ENCODE measurements around the gene SAP30BP. TPM values are rescaled to one million over a fixed set of nuclear protein-coding genes. Genes with fewer than 3 reads are reported as not detected.

The SAP30BP gene
- 10 to 100 TPM; 28.5 to 44.6 TPM for total RNA-seq

DNA sequence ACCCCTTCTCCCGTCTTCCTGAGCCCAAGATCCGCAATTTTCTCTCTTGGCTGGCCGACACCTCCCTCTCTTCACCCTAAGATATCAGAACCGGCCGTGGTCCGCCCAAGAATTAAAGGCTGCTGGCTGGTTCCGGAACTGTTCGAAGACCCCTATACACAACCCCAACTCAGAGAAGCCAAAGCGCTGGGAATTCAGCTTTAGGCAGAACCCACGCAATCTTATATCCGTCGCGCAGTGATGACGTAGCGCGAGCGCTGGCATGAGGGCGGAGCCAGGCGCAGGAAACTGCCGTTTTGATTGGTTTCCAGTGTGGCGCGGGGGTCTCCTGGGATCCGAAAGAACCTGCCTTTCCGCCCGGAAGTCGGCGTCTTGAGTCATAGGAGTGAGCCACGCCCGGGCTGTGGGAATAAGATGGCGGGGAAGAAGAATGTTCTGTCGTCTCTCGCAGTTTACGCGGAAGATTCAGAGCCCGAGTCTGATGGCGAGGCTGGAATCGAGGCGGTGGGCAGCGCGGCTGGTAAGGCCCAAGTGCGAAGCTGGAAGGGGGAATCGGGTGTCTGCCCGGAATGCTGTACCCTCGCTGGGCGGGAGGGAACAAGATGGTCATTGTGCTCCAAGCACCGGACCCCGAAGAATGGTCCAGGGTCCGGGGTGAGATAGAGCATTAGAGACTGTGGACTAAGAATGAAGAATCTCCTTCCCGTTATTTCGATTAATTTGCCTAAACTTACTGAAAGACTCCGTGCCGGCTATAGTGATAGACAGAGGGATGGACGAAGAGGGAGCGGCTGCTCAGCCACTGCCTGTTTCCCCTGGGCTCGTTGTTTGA lies at the start of gene SAP30BP, which contains the start of gene RECQL5:
TSS of gene SAP30BP (plus strand) at position 380 of the 832 bp plus-strand sequence. CDS start at position 415, 35 bp downstream.
TSS of gene RECQL5 (minus strand) at position 196 of the 832 bp plus-strand sequence. CDS start 597 bp downstream, outside the sequence.
- Histone ChIP-seq H3K4me3 (peak within 1 kb of the TSS; percentile 91 to 97), H3K9me3 (no peaks in the 10 kb centered on the region), H3K4me1 (peaks cover 0 to 29% of the 10 kb centered on the region in 2 donors), H3K27ac (peak within 1 kb of the TSS; percentile 82 to 87), H3K36me3 (peaks cover 41% of the 10 kb centered on the region), H3K27me3 (no peaks in the 10 kb centered on the region)
- DNase-seq (ENCODE audit: low spot score), result peak; percentile 99
- TF ChIP-seq CTCF (IDR thresholded peaks at IDR 0.05), result no peak

DNA sequence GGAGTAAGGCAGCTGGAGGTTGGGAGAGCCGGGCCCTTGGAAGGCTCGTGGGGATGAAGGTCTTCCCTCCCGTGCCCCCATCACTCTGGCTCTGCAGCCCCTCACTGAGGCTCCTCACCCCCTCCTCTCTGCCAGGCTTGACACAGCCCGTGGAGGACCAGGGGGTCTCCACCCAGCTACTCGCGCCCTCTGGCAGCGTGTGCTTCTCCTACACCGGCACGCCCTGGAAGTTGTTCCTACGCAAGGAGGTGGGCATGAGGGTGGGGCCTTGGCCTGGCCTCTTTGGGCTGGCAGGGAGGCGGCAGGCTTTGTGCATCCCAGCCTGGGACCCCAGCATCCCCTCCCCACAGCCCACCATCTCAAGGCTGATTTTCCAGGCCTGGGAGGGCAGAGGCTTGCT lies 49.5 kb upstream of the SAP30BP start:
- Histone ChIP-seq H3K36me3 (peaks cover 72% of the 10 kb centered on the region), H3K9me3 (no peaks in the 10 kb centered on the region), H3K4me1 (no peaks in the 10 kb centered on the region), H3K27me3 (no peaks in the 10 kb centered on the region), H3K27ac (no peak overlapping the region), H3K4me3 (no peak overlapping the region)
- TF ChIP-seq CTCF (IDR thresholded peaks at IDR 0.05), result no peak
- no peak for DNase-seq (ENCODE audit: low spot score)

DNA sequence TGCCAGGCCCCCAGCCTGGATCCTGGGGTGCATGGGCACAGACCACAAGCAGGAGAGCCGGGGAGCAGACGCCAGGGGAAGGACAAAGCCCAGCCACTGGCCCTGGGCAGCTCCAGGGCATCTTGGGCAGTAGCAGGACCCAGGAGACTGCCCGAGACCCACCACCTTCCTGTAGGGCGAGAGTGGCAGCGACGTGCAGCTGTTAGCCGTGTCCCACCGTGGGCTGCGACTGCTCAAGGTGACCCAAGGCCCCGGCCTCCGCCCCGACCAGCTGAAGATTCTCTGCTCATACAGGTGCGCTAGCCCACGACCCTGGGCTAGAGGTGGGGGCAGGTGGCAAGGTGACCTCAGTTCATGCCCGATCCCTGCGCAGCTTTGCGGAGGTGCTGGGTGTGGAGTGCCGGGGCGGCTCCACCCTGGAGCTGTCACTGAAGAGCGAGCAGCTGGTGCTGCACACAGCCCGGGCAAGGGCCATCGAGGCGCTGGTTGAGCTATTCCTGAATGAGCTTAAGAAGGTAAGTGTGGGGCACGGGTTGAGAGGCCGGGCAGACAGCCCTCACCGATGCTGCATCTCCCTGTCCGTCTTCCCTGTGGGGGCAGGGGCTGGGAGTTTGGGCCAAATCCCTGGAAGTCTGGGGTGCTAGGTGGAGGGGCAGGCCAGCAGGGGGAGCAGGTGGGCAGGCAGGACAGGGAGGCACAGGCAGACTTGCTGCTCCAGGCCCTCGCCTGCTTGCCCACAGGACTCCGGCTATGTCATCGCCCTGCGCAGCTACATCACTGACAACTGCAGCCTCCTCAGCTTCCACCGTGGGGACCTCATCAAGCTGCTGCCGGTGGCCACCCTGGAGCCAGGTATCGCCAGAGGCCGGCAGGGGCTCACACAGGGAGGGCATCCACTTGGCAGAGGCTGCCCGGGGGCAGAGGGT lies 47.4 kb upstream of the SAP30BP start:
- Histone ChIP-seq H3K4me3 (no peak overlapping the region), H3K27ac (no peak overlapping the region), H3K36me3 (peaks cover 59% of the 10 kb centered on the region), H3K27me3 (no peaks in the 10 kb centered on the region), H3K9me3 (no peaks in the 10 kb centered on the region), H3K4me1 (no peaks in the 10 kb centered on the region)
- DNase-seq (ENCODE audit: low spot score), result no peak
- TF ChIP-seq CTCF (IDR thresholded peaks at IDR 0.05), result peak in 1 of 2 donors; percentile 40

- Histone ChIP-seq H3K4me1 (no peaks in the 10 kb centered on the region), H3K36me3 (peaks cover 54% of the 10 kb centered on the region), H3K9me3 (no peaks in the 10 kb centered on the region), H3K27ac (no peak overlapping the region), H3K4me3 (no peak overlapping the region), H3K27me3 (no peaks in the 10 kb centered on the region)
- no peak for TF ChIP-seq CTCF (IDR thresholded peaks at IDR 0.05)
- DNase-seq (ENCODE audit: low spot score), result no peak
Observed at GRCh38 chr17:75621489-75621888, 45.6 kb upstream of the SAP30BP start.

- Histone ChIP-seq H3K36me3 (peaks cover 58% of the 10 kb centered on the region), H3K4me3 (no peak overlapping the region), H3K9me3 (no peaks in the 10 kb centered on the region), H3K27ac (no peak overlapping the region), H3K4me1 (no peaks in the 10 kb centered on the region), H3K27me3 (no peaks in the 10 kb centered on the region)
- no peak for DNase-seq (ENCODE audit: low spot score)
- TF ChIP-seq CTCF (IDR thresholded peaks at IDR 0.05), result no peak
Observed at GRCh38 chr17:75622076-75622475, 45.1 kb upstream of the SAP30BP start.
